22Rv1 (cell line): ENCODE results near the gene PKMYT1.

ENCODE experiments used
- CTCF ChIP-seq: fragments of 450-650 bp; IDR thresholded peaks from 2 replicates; pipeline ENCODE4 v1.5.1; 2017; ENCODE audit warnings: mild to moderate bottlenecking
- ZFX ChIP-seq: fragments of 450-650 bp; IDR thresholded peaks from 2 replicates; pipeline ENCODE4 v1.6.1; 2017; ENCODE audit warnings: antibody characterized with exemption, borderline replicate concordance

GRCh38 chr16:3004319-3004718 is 24.1 kb upstream of the PKMYT1 start:
- no peak for TF ChIP-seq CTCF
- TF ChIP-seq ZFX = no peak
